ENCODE results near the gene KLHL26.

- TF ChIP-seq CTCF (IDR thresholded peaks at IDR 0.05) (no peak), POLR2A (IDR thresholded peaks at IDR 0.05) (no peak)
Measured at GRCh38 chr19:18650021-18650390, 13.2 kb downstream of the KLHL26 start.

Measured in uterus (tissue), 2 donors.